Activated CD8-positive, alpha-beta memory T cell treated with anti-CD3 and anti-CD28 coated beads, Interleukin-2, amount 50 U/mL, for 1 hour (primary cell): ENCODE data around the gene GMEB2.
"Not testable (repeated sequence)": the region's sequence is repeated elsewhere in the genome, so short reads cannot be mapped to it uniquely, and the experiment has no call there.

ENCODE experiments used
- DNase-seq: peaks from one replicate; pipeline ENCODE4 v3.0.0-alpha.2; 2020; ENCODE audit errors: extremely low read depth

The GMEB2 gene

GRCh38 chr20:63613863-63614594 lies 12.9 kb downstream of the GMEB2 start:
- DNase-seq, result not testable (repeated sequence)

DNA sequence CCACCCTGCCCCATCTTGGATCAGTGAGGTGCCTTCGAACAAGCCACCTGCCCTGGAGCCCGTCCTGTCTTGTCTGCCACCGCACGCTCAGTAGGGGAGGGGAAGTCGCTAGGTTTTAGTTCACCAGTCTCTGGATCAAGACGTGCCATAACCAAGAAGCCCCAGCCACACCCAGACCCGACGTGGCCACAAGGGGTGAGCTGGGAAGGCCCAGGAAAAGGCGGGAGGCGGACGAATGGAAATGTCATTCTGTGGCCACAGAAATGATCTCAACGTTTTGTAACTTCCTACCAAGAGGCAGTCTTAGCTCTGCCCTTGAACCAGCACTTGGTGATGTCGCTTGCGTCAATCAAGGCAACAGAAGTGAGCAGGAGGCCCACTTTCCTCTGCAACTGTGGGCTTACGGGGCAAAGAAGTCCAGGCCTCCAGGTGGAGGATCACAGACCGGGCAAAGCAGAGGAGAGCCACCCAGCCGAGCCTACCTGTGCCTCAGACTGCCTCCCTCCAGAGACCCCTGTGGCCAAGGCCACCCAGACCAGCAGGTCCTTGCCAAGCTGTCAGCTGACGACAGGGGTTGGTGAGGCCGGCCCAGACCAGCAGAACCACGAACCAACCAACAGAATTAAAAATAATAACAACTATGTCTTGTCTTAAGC lies 14.5 kb downstream of the GMEB2 start:
- no peak for DNase-seq

DNA sequence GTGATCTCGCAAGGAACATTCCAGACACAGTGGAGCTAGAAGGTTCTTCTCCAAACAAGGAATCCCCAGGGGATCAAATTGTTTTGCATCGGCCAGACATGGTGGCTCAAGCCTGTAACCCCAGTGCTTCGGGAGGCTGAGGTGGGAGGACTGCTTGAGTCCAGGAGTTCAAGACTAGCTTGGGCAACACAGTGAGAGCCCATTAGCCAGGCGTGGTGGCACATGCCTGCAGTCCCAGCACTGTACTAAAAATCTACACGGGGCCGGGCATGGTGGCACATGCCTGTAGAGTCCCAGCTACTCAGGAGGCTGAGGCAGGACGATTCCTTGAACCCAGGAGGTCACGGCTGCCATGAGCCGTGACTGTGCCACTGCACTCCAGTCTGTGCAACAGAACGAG lies 15.3 kb downstream of the GMEB2 start:
- no peak for DNase-seq

GRCh38 chr20:63610581-63611435 lies 16.1 kb downstream of the GMEB2 start:
- DNase-seq, result no peak

GRCh38 chr20:63606686-63607085 lies 20.2 kb downstream of the GMEB2 start:
- no peak for DNase-seq

GRCh38 chr20:63602321-63602720 lies 24.6 kb downstream of the GMEB2 start:
- no peak for DNase-seq

GRCh38 chr20:63601679-63602078 lies 25.2 kb downstream of the GMEB2 start:
- DNase-seq, result not testable (repeated sequence)

GRCh38 chr20:63599396-63600050 lies 27.4 kb downstream of the GMEB2 start:
- no peak for DNase-seq

DNA sequence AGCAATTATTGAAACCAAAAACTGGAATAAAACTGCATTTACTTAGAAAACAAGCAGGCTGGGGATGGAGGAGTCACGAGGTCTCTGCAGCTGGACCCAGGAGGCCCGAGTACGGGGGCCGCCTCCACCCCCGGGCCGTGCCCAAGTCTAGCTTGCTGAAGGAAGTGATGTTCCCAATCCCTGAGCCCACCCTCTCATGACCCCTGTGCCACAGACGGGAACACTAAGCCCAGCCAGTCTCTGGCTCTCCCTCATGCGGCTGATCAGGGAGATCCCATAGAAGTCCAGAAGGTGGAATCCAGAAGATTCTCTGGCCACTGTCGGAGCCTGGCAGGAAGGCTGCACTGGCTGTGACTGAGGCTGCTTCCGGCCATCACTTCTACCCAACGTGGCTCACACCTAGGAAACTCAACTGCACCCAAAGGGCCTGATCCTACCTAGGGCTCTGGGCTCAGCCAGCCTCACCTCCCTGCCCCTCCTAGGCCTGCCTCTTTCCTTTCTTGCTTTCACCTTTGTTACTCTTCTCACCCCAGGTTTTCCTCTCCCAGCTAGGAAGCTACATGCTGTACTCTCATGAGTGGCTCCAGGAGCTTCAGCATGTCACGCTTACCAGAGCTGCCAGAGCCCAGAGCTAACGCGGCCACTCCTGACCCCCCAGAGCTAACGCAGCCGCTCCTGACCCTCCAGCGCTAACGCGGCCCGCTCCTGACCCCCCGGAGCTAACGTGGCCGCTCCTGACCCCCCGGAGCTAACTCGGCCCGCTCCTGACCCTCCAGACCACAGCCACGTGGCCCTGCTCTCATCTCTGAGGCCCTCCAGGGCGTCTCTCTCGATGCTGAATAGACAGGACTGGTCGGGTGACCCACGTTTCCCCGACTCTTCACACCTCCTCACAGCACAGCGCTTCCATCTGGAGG lies 28.2 kb downstream of the GMEB2 start:
- DNase-seq, result no peak

- DNase-seq, result no peak
Observed at GRCh38 chr20:63597651-63598478, 29.0 kb downstream of the GMEB2 start.

DNA sequence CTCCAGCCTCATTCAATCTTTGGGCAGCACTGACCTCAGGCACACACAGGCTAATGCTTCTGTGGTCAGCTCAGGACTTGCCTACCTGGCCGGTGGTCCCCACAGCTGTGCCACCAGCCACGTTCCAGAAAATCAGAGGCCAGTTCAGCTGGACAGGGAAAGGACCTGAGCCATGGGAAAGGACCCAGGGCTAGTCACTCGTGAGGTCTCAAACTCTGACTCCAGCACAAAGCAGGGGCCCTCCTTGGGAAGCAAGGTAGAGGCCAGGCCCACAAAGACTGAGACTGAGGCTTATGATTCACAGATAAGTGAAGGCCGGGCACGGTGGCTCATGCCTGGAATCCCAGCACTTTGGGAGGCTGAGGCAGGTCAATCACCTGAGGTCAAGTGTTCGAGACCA lies 30.5 kb downstream of the GMEB2 start:
- DNase-seq, result no peak

- no peak for DNase-seq
Observed at GRCh38 chr20:63595416-63596127, 31.3 kb downstream of the GMEB2 start.

DNA sequence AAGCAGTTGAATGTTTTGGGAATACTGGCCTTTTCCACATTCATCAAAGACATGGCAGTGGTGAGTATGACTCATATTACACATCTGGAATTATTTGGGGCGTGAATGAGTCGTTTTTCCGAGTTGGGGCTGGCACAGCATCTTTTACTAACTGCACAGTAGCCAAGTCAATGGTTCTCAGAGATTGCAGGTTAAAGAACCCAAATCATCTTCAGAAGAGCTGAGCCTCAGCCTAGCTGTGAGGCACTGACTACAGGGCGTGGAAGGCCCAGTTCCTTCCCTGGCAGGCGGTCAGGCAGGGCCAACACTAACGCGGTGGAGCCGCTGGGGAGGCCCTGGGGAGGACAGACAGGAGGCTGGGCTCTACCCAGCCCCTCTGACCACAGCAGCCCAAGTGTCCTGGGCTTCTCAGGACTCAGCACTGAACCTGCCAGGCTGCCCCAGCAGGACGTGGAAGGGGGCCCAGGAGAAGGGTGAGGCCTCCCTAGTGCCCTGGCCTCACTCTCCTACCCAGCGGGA lies 32.8 kb downstream of the GMEB2 start:
- DNase-seq, result no peak

DNA sequence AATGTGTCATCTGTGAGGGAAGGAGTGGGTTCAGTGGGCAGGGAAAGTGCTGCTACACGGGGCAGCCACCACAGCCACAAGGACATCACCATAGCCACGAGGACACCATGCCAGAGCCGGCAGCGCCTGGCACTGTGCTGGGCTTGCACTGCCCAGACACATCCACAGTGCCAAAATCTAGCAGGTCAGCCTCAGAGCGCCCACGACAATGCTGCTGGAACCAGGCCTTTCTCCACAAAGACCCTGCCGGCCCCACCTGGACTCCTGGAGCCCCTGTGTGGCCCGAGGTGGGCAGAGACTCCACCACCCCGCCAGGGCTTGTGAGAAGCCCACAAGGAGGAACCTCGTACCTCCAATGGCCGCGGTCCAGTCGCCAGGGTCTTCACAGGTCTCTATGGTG lies 34.2 kb downstream of the GMEB2 start:
- DNase-seq, result no peak

DNA sequence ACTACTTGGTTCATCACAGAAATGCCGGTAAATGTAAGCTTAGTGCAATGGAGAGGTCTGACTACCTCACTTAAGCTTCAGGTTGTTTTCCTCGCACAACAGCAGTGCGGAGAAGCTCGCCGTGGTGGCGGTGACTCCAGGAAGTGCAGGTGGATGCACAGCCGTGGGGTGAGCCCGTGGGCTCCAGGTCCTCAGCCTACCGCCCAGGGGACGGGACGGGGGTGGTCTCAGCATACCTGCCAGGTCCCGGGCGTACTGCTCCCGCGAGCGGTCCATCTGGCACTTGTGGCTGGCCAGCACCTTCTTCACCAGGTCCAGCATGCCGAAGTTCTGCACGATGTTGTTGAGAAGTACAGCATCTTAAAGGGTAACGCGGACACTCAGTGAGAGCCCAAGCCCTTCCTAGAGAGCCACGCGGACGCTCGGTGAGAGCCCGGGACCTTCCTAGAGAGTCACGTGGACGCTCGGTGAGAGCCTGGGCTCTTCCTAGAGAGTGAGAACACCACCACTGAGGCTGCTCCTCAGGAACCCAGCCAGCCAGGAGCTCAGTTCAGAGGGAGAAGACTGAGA lies 35.0 kb downstream of the GMEB2 start:
- DNase-seq, result no peak

- DNase-seq, result no peak
Observed at GRCh38 chr20:63591147-63591533, 35.8 kb downstream of the GMEB2 start.

DNA sequence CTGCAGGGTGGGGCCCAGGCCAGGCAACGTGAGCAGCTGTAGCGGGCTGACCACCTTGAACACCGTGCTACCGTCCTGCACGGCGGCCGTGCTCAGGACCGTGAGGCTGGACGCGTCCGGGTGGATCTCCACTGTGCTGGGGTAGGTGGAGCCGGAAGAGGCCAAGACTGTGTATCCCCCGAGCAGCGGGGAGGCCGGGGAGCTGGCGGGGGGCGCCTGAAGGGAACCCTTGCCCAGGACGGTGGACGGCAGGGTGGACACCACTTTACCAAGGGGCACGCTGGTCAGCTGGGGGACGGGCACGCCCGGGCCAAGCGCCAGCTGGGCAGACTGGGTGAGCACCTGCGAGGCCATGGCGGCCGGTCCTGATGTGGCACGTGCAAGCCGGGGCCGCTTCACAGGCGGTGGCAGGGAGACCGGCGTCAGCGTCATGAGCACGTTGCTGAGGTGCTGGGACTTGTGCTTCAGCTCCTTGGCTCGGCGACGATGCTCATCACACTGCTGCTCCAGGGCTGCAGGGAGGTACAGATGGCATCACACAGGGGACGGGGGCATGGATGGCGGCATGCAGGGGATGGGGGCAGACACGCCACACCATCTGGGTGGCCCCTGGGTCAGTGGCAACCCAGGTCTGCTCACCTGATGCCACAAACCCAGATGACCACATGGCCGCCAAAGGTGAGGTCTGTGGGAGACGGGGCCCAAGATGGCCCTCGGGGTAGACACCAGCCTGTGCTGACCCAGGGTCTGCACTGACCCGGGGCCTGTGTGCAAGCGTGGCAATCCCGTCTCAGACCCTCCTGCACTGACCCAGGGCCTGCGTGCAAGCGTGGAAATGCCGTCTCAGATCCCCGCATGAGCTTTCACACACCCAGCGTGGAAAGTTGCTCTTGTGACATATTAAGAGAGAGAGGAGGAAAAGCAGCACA lies 36.4 kb downstream of the GMEB2 start:
- DNase-seq, result no peak
